ENCODE results near the gene TMEM63C.

DNA sequence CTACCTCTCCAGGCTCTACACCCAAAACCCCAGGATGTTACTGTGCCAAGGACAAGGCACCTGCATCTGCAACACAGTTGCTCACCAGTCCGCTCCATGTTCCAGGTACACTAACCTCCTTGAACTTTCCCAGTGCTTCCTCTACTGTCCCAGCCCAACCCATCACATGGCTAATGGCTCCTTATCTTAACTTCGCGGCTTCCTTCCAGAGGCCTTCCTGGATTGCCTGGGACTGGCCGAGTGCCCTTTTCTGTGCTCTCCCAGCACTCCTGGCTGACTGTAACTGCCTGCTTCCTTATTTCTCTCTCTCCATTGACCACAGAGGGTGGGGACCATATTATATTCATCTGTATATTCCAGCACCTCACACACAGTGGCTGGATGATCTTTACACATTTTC is 118.2 kb downstream of the TMEM63C start:
- TF ChIP-seq POLR2AphosphoS5 (IDR thresholded peaks at IDR 0.05; ENCODE audit: low read depth, low read length) (no peak), POLR2A (IDR thresholded peaks at IDR 0.05; ENCODE audit: low read depth, low read length) (no peak), TAF1 (IDR thresholded peaks at IDR 0.05; ENCODE audit: borderline replicate concordance, low read depth, low read length) (no peak)
